ENCODE results near the gene TTC34.
"Not testable (repeated sequence)": the region's sequence is repeated elsewhere in the genome, so short reads cannot be mapped to it uniquely, and the experiment has no call there.

Gene TTC34

DNA sequence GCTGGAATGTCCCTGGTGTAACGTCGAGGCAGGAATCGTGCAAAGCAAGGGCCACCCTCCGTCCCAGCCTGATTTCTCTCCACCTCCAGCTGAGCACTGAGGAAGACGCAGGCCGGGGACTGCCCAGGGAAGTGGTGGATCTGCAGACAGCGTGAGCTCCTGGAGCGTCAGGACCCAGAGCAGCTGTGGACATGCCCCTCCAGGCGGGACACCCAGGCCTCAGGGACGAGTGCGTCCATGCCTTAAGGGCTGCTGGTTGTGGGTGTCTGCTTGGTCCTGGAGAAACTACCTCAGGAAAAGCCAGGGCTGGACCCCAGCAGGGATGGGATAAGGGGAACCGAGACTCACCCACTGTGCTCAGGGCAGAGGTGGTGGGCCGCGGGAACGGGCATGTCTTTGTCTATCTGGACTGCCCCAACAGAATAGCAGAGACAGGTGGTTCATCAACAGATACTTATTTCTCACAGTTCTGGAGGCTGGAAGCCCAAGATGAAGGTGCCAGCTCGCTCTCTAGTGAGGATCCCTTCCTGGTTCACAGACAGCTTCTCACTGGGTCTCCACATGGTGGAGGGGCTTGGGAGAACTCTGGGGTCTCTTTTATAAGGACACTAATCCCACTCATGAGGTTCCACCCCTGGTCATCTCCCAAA lies 162.9 kb downstream of the TTC34 start:
- DNase-seq = no peak

DNA sequence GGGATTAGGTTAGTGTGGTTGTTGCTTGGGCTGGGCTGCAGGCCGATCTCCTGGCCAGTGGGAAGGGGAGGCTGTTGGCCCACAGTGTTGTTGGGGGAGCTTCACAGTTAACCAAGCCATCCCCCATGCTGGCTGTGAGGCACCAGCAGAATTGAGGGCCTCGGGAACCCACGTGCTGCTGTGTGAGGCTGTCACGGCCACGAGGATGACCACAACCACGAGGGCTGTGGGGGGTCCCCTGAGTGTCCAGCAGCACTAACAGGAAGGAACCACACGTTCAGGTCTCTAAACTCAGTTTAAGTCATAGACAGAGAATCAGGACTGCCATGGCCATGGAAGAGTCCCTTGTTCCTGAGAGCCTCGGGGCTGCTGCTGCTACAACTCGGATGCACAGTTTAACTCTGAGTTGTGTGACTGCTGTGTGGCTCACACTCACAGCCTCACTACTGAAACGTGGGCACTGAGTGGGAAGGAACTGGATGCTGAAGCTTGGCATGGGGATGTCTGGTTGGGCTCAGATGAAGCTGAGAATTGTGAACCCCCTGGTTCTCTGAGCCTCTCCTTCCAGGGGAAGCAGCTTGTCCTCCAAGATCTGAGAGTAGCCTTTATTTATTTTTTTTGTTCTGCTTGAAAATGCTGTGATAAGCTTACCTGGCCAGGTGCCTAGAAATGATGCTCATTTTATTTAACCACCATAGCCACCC lies 163.9 kb downstream of the TTC34 start:
- no peak for DNase-seq

DNA sequence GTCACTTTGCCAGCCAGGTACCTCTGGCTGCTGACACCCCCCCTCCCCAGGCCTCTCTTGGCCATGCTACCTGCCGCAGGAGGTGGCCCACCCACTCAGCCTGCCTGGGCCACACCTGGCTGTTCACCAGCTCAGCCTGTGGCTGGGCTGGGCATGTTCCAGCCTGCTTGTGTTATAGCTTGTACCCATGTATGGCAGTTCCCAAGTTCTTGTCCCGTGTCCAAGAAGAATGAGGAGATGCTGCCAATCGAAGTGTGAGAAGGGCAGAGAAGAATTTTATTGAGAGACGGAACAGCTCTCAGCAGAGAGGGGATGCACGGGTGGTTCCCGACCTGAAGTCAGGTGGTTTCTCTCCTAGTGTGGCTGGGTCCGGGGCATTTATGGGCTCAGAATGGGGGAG lies 164.8 kb downstream of the TTC34 start:
- DNase-seq = no peak

DNA sequence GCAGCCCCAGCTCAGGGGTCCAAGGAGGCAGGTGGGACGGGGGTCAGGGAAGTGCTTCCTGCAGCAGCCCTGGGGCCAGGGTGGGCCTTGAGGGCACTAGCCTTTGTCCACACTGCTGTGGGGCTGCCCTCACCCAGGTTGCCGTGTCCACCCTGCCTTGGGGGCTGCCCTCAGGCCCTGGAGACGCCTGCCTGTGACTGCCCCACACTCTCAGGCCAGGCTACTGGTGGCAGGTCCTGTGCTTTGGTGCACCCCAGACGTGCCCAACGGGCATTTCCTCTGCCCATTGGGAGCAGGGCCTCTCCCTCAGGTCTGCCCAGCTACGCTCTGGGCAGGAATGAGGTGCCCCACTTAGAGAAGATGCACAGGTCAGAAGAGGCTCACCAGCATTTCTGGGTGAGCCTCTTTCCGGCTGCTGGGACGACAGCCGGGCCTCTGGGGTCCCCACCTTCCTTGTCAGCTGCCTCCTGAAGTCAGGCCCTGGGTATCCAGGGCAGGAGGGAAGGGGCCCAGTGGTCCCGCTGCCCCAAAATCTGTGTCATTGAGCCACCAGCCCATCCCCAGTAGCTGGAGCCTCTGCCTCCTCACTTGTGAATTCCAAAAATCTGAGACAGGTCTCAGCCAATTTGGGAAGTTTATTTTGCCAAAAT lies 166.0 kb downstream of the TTC34 start:
- no peak for DNase-seq

DNA sequence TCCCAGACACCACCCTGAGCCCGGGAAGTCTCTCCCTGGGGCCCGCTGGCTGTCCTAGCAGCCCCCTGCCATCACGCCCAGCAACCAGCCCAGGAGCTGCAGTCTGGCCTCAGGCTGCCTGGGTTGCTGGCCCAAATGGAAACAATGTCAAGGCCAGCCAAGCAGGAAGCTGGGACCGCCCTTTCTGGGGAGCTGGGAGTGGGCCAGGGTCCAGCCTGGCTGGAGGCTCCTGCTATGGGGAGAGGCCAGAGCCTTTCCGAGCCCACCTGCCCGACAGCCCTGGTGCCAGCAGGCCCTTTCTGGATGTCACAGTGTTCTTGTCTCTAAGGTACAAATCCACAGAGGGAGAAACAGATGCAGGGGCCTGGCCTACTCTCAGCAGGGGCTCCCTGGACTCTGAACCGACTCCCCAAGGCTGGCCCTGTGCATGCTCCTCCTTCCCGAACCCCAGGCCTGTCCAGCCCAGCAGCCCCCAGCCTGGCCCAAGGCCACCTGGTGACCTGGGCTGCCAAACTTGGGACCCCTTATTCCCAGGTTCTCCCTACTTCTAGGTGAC lies 167.5 kb downstream of the TTC34 start:
- DNase-seq = no peak

DNA sequence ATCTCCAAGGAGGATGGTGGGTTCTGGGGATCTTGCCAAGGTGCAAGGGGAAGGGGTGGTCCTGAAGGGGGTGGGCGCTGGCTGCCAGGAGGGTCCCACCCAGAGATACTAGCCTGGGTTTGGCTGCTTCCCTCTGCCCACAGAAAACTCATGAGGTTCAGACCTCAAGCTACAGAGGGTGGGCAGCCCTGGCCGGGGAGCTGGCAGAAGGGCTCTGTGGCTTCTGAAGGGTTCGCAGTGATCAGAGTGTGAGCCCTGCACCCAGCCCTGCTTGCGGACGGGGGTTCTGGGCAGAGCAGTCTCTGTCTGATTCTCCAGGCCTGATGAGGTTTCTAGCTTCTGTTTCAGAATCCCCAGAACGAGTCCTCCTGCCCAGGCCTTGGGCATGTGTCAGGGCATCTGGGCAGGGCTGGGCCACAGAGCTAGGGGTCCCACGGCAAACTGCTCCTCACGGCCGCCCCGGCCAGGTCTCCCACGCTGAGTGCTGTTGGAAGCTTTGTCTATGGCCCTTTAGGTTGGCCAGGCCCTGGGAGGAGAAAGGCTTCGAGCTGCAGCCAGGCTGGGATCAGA lies 168.0 kb downstream of the TTC34 start:
- no peak for DNase-seq

DNA sequence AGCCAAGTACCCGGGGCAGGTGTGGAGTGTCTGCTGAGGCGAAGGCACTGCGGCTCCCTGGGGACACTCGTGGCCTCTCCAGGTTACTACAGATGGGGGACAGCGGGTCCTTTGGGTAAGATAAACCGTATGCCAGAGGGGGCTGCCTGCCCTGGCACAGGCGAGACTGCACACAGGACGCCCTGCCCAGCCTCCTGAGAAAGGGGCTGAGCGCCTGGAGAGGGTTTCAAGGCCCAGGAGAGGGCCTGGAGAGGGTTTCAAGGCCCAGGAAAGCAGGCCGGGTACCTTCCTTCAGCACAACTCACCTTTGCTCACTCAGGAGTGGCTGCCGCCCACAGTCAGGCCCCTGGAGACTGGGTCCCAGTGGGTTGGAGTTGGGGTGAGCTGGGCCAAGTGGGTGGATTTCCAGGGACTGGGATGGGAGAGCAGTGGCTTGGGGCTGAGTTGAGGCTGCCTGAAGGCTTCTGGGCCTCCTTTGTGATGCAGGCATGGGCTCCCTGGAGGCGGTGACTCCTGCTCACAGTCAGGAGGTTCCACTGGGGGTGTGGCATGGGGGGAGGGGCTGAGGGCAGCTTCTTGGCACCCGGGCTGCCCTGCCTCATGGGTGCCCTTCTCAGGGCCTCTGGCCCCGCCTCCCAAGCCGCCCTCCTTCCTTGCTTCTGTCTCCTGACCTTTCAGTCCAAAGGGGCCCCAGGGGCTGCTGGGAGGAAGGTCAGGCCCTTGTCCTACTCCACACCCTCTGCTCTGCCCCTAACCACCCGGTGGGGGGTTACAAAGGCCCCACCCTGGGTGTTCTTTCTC lies 168.7 kb downstream of the TTC34 start, which contains the start of gene MMEL1:
Gene MMEL1 (minus strand): TSS at position 456 of the 801 bp plus-strand sequence. CDS start 3,532 bp downstream, outside the sequence.
- no peak for DNase-seq

DNA sequence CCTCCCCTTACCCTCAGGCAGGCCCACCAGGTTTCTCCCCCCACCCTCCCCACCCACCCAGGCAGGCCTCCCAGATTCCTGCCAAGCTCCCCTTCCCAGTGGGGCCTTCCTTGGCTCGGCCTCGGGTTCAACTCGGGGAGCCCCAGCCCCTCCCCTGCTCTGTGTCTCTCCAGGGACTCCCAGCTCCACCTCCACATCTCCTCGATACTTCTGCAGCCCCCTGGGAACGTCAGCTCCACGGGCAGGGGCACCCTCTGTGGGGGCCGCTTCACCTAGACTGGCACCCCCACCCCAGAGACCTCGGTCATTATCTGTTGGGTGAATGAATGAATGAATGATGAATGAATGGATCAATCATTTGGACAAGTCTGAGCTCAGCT lies 169.5 kb downstream of the TTC34 start:
- DNase-seq = no peak

DNA sequence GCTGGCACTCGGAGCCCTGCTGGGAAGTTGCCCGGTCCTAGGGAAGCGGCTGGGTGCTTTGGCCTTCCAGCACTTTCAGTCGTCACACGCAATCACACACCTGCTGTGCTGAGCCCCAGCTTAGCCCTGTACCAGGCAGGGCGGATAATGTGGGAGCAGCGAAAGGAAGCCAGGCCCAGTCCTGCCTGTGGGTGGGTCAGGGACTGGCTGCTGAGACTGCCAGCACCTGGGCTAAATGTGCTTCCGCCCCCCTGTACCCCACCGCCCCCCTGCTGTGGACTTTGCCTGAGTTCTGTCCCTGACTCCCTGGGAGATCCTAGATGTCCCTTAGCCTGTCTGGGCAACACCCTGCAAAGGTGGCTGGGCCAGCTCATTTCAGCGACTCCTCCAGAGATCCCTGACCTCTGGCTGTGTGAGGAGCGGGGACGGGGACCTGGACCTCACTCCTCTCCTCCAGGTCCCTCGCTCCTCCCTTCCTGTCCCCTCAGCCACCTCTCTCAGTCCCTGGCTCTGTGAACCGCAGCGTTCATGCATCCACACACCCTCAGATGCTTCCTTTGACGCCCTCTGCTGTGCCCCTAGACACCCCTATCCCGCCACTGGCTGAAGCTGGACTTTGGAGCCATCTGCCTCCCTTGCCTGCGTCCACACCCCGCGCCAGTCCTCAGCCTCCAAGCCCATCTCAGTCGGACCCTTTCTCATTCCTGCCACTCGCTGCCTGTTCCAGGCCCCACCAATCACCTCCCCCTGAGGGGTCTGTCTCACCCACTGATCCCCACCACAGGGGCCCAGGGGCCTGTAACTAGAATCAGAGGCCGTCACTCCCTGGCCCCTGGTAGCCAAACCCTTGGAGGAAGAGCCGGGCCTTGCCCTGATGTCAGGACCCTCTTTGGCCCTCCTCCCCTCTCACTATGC lies 170.1 kb downstream of the TTC34 start:
- DNase-seq = no peak

DNA sequence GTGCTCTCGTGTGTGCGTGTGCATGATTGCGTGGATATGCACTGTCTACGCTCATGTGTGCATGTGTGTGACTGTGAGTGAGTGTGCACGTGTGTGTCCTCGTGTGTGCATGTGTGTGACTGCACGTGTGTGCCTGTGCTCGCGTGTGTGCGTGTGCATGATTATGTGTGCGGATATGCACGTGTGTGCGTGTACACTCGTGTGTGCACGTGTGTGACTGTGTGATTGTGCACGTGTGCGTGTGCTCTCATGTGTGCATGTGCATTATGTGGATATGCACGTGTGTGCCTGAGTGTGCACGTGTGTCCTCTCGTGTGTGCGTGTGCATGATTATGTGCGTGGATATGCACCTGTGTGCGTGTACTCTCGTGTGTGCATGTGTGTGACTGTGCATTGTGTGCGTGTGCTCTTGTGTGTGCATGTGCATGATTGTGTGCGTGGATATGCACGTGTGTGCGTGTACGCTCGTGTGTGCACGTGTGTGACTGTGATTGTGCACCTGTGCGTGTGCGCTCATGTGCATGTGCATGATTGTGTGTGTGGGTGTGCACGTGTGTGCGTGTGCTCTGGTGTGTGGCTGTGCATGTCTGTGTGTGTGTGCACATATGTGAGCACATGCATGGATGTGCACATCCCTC lies 170.9 kb downstream of the TTC34 start:
- no peak for DNase-seq

DNA sequence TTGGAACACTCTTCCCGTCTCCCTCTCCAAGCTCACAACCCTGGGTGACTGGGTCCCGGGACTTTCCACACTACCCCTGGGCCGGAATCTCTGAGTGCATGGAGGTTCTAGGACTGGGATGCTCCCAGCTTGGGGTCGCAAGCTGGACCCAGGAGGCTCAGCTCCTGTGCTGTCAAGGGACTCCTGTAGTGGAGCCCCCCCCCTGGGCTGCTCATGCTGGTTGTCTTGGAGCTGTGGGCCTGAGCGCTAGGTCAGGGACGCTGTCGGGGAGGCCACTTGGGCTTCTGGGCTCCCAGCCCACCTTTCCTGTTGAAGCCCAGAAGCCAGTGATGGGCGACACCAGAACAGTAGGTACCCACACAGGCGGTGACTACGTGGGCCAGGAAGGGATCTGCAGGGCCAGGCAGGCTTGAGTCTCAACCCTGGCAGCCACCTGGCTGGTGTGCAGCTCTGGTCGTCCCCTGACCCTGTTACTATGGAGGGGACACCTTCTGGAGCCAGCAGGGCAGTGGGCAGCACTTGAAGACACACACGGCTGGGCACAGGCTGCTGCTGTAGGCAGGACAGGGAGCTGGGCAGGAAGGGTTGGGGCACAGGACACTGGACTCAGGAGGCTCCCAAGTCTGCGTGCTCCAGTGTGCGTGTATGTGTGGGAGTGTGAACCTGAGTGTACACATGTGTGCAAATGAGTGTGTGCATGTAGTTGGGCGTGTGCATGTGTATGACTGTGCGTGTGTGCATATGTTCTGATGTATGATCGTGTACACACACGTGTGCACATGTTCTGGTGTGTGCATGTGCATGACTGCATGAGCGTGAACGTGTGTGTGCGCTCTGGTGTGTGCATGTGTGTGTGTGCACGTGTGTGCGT lies 171.6 kb downstream of the TTC34 start:
- DNase-seq = no peak

DNA sequence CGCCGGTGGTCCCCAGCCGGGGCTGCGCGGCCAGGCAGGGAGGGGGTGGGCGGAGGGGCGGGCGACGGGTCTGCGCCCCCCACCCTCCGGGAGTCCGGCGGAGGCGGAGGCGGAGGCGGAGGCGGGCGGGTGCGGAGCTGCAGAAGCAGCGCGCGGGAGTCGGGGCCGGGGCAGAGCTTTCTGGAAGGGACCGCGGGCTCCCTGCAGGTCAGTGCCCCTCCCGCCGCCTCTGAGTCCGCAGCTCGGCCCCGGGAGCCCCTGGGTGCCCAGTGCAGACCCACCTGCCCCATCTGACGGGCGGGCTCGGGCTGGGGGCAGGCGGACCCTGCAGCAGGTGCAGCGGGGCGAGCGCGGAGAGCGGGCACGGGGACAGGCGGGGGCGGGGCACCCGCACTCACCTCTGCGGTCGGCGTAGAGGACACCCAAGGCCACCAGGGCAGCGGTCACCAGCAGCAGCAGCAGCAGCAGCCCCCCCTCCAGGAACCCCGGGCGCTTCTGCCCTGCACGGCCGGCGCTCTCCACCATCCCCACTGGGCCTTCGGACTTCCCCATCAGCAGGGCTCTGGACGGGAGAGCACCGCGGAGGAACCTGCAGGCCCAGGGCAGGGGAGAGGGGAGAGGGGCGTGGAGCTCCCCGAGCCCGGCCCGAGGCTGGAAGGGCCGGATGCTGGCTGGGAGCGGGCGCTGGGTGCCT lies 172.4 kb downstream of the TTC34 start:
- no peak for DNase-seq

DNA sequence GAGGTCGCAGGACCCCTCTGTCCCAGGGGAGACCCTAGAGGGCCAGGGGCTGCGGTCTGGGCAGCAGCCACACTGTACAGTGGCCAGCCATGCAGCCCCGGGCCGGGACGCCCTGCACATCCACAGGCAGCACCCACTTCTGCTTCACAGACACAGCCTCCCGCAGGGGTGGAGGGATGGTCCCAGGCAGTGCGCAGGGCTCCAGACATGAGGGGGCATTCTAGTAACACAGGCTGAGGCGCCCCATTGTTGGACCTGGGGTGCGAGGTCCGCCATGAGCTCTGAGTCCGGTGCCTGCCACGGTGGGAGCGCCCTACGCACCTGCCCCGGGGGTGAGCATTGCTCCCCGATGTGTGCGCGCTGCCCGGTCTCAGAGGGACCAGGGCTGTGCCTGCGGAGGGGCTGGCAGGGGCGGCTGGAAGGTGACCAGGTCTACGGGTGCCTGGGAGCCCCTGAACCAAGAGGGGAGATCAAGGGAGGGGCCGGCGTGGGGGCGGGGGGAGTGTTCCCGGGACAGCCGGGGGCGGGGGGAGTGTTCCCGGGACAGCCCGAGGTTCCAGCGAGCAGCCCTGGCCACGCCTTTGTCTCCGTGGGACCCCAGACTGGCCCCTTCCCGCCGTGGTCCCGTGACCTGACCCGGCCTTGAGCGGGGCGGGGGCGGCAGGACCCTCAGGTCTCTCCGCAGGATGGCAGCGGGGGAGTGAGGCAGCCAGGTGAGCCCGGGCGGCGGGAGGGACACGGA lies 173.1 kb downstream of the TTC34 start:
- no peak for DNase-seq

DNA sequence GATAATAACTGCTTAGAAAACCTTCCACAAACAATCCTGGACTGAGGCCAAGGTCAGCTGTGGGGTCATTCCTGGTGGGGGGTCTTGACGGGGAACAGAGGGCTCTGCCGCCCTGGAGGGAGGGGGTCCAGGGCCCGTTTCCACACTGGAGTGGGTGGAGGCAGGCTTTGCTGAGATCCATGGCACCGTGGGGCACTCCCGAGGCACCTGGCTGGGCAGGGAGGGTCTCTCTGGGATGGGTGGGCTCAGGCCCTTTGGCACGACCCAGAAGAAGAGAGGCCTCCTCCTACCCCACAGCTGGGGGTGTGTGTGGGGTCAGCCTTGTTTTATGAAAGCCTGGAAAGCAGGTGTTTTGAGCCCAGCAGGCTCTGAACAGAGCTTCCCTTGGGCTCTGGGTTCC lies 173.7 kb downstream of the TTC34 start:
- no peak for DNase-seq

DNA sequence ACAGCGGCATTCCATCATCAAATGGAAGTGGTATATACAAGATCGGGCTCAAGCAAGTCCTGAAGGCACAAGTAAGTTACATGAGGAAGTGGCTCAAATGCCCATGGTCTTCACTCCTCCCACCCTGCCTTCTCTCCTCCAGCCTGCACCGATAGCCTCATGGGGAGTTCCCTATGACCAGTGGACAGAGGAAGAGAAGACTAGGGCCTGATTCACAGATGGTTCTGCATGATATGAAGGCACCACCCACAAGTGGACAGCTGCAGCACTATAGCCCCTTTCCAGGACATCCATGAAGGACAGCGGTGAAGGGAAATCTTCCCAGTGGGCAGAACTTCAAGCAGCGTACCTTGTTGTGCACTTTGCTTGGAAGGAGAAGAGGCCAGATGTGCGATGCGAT lies 175.7 kb downstream of the TTC34 start:
- DNase-seq = not testable (repeated sequence)

DNA sequence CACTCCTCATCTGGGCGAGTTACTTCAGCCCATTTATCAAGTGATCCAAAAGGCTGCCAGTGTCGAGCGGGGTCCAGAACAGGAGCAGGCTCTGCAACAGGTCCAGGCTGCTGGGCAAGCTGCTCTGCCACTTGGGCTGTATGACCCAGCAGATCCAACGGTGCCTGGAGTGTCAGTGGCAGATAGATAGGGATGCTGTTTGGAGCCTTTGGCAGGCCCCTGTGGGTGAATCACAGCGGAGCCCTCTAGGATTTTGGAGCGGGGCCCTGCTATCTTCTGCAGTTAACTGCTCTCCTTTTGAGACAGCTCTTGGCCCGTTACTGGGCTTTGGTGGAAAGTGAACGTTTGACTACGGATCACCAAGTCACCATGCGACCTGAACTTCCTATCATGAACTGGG lies 176.2 kb downstream of the TTC34 start:
- DNase-seq = no peak

DNA sequence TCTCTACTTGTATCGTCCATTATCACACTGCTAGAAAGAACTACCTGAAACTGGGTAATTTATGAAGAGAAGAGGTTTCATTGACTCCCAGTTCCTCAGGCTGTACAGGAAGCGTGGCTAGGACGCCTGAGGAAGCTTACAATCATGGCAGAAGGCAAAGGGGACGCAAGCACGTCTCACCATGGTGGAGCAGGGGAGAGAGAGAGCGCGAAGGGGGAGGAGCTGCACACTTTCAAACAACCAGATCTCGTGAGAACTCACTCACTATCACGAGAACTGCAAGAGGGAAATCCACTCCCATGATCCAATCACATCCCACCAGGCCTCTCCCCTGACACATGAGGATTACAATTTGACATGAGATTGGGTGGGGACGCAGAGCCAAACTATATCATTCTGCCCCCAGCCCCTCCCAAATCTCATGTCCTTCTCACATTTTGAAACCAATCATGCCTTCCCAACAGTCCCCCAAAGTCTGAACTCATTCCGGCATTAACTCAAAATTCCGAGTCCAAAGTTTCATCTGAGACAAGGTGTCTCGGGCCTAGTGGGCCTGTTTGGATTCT lies 176.7 kb downstream of the TTC34 start:
- DNase-seq = no peak
